Activated CD4-positive, alpha-beta T cell treated with anti-CD3 and anti-CD28 coated beads for 1 hour (primary cell): Measurements from ENCODE around the gene BCL11B.

ENCODE experiments used
- DNase-seq: peaks from one replicate; pipeline ENCODE4 v3.0.0-alpha.2; 2020

BCL11B gene

GRCh38 chr14:99155173-99156089 is 116.6 kb downstream of the BCL11B start:
- no peak for DNase-seq

DNA sequence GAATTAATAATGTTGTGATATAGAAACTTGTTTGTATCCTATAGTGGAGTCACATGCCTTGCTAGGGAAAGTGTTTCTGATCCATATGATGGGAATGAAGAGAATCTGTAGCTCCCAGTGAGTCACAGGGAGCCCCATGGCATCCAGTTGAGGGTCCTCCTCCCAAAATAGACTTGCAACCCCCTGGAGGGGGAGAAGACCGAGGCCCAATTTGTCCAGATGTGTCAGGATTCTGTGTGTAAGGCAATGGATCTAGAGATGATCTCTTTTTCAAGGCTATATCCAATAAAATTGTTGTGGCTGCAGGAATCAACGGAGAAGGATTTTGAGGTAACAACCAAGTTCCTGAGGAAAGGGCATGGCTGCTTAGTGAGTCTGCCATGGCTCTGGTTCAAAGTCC is 121.8 kb downstream of the BCL11B start:
- no peak for DNase-seq

- DNase-seq, result no peak
Observed at GRCh38 chr14:99148861-99149610, 123.0 kb downstream of the BCL11B start.

DNA sequence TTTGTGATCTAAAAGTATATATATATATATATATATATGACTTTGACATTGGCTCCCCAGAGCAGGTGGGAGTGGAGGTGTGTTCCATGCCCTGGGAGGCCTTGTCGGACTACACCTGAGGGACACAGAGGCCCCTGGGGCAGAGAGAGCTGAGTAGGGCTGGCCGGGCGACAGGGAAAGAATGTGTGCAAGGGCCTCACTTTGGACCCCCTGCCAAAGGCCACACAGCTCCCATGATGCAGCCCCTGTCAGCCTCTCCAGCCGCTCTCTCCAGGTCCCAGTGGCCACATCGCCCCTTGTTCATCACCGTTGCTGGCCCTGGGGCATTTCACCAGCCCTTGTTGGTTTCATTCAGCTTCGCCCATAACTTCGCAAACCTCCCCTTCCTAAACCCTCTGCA is 123.9 kb downstream of the BCL11B start:
- DNase-seq, result no peak

DNA sequence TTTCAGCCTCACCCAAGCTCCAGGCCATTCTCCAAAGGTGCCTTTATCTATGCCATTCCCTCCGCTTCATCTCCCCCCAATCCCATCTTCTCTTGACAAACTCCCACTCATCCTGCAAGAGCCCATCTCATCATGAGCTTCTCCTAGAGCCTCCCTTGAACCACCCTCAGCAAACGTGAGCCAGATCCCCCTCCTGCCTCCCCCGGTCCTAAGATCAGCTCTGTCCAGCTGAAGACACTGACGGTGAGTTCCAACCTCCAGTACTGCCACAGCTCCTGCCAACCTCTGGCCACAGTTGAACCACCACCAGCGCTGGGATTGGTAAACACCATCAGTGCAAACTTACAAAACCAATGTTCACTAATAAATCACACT is 124.6 kb downstream of the BCL11B start:
- DNase-seq, result no peak

- no peak for DNase-seq
Observed at GRCh38 chr14:99146616-99147365, 125.2 kb downstream of the BCL11B start.

GRCh38 chr14:99145307-99145706 is 126.7 kb downstream of the BCL11B start:
- DNase-seq, result no peak

DNA sequence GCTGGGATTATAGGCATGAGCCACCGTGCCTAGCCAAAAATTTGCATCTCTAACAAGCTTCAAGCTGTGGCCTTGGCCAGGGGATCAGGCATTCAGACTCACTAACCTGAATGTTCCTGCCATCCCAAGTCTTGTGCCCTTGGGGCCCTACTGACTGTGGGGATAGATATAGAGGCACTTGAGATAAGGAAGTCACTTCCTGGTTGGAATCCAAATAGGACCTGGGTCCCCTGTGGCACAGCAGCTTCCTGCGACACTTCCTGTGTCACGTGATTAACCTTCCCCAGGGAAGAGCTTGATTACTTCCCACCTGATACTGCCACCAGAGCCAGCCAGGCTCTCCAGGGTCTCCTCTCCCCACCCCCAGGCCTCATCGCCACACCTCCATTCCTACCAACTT is 128.2 kb downstream of the BCL11B start:
- DNase-seq, result no peak

GRCh38 chr14:99143126-99143525 is 128.9 kb downstream of the BCL11B start:
- no peak for DNase-seq

DNA sequence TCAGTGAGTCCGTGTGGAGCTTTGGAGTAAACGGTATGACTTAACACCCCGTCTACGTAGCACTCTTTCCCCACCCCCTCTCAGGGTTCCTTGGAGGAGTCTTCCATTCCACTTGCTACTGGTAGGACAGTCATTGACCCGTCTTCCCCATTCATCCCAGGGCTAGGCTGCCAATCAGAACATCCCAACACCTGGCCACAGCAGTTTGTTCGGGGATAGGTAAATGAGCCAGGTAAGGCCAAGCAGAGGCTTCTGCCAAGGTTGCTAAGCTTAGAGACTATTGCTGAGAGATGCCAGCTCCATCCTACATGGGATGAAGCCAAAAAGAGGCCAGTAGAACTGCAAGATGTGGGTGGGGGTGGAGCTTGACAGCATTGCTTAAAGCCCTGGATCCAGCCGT is 130.8 kb downstream of the BCL11B start:
- DNase-seq, result no peak

GRCh38 chr14:99138999-99139865 is 132.8 kb downstream of the BCL11B start:
- no peak for DNase-seq

DNA sequence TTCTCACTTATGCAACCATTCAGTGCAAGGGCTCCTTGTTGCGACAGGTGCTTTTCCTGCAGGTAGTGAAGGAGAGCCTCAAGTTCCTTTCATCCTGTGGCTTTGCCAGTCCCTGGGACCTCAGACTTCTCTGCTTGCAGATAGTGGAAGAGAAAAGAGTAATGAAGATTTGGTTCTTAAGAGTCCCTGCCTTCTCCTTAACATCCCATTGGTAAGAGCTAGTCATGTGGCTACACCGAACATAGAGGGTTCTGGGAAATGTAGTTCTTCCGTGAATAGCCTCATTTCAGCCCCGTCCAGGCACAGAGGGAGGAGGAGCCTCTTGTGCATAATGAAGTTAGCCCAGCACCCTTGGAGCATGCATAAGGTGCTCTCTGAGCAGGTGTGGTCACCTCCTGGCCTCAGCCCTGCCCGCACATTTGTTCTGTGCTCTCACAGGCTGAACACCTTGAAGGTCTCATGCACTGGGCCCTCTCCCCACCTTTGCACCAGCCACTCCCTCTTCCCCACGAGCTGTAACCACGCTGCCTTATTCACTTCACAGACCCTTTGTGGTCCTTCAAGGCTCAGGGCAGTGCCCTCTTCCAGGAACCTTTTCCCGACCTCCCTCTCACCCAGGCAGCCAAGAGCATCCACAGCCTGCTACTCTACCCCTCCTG is 134.0 kb downstream of the BCL11B start:
- no peak for DNase-seq

- no peak for DNase-seq
Observed at GRCh38 chr14:99137001-99137700, 134.8 kb downstream of the BCL11B start.

- DNase-seq, result no peak
Observed at GRCh38 chr14:99136401-99136800, 135.6 kb downstream of the BCL11B start.

DNA sequence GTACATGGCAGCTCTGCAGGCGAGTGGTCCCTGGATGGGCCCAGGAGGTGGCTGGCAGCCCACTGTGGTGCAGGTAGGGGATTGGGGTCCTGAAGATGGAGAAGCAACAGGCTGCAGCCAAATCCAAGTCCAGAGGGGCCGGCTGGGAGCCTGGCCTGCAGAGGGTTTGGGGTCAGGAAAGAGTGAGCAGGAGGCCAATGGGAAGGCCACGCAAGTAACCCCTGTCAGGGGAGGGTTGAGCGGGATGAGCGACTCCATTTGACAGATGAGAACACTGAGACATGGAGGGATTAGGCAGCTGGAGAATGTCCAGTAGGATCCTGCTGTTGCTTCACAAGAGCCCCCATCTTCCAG is 136.0 kb downstream of the BCL11B start:
- DNase-seq, result no peak

DNA sequence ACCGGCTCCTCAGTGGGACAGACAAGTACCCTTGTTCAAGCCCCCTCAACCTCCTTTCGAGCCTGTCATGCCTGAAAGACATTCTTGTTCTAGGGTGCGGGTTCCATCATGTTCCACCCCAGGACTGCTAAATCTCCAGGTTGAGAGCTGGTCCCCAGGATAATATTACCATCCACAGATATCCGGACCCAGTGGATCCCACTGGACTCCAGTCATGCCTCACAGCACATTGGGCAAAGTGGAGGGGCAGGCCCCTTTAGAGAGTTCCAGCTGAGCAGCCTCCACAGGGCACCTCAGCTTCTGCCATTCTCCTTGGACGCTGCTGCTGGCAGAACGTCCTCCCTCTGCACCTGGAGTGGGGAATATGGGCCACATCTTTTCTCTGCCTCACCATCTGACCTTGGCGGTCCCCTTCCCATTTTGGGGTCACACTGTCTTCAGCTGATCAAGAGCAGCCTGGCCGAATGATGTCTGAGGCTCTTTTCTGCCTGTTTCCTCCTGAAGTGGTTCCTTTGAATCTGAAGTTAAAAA is 137.4 kb downstream of the BCL11B start:
- DNase-seq, result peak; percentile 2

DNA sequence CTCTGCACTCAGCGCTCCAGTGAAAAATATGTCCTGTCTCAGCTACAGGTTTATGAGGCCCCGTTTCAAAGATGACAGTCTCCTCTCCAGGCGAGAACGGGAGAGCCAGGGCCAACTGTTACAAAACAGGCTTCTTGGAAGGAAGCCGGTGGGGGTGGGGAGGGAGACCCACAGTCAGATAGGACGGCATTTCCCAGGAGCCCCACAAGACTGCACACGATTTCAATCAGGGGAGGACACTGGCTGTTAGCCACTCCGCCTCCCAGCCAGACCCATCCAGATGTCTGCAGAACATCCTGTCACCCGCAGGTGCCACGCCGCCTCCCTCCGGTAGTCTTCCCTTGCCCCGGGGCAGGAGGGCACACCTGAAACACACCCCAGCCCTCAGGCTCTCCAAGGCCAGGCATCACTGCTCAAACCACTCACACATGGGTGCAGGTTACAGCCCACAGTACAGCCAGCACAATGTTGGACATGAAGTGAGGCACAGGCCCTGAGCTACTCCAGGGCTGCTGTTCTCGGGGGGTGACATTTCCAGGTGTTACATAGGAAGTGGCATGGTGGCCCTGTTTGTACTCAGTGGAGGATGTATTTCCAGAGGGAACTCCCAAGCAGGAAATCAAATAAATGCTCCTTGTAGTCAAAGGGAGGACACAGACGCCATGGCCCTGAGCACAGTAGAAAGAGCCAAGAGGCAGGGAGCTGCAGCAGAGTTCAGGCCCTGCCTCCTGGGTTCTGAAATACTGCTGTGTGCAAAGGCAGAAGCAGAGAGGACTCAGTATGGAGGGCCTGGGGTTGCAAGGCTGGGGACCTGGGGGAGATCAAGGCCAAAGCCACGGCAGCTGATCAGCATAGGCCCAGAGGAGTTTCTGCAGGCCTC is 138.1 kb downstream of the BCL11B start:
- DNase-seq, result peak; percentile 5

DNA sequence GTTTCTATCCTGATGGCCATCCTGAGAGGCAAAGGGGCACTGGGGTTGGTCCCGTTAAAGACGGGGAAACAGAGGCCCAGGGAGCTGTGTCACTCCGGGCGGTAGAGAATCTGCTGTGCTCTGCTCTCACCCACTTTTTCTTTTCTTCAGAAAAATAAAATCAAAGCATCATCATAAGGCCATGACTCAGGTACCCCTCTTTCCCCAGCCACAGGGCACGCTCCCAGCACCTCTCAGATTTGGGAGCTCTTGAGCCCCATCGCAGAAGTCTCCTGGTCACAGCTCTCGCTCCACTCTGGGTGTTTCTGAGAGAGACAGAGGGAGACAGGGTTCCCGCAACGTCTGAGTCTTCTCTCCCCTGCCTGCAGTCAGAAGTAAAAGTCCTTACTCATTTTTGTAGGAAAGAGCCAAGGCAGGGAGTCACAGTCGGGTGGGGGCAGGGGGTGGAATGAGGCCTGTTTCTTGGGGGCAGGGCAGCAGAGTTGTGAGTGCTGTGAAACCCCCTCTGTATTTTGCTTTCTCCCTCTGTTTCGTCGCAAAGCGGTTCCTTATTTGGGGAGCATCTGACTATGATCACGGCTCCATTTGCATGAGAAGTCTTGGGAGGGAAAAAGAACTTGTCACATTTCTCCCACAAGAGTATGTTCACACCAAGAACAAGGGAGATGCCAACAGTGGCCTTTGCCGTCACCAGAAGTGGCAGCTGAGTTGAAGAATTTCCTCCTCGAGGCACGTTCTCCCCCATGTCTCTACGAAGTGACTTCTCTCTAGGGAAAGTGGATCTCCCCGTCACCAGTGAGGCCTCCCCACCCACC is 139.0 kb downstream of the BCL11B start:
- peak; percentile 2 for DNase-seq

DNA sequence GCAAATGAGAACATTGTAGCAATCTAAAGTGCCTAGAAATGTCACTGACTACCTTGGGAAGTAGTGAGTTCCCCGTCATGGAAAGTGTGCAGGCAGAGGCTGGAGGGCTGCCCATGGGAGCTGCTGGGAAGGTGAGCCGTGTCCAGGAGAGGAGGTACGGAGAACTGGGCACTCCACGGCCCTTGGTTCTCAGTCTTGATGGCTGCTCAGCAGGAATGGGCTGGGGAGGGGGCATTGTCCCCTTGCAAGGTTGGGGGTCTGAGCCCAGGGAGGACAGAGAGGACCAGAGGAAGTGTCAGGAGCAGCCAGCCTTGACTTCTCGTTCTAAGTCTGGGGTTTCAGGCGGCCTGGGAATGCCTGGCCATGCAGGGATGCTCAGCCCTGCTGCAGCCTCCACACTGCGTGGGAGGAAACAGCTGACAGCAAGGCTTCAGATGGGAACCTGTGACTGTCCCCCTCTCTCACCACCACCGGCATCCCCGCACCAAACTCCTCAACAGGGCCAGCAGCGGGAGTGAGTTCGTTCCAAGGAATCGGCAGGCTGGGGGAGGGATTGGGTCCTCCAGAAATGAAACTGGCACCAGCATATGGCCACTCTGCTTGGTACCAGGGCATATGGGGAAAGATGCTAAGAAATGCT is 140.2 kb downstream of the BCL11B start:
- no peak for DNase-seq
